Fibroblast of pulmonary artery (primary cell): ENCODE results near the gene PDGFA.

Source experiments
- DNase-seq: peaks from one replicate; pipeline ENCODE4 v3.0.0-alpha.2; 2010; ENCODE audit warnings: low read depth
- H3K4me3 ChIP-seq: replicated peaks from 2 replicates; pipeline ENCODE4 v1.5.1; 2011; ENCODE audit warnings: low read depth, mild to moderate bottlenecking, control low read depth, low read length, moderate library complexity
- TF ChIP-seq, protein P1 (sequence below): IDR thresholded peaks from 2 replicates; pipeline ENCODE4 v1.5.1; 2011; ENCODE audit warnings: mild to moderate bottlenecking, control low read depth, low read length, inconsistent platforms; ENCODE audit errors: missing control alignments

Gene PDGFA

DNA sequence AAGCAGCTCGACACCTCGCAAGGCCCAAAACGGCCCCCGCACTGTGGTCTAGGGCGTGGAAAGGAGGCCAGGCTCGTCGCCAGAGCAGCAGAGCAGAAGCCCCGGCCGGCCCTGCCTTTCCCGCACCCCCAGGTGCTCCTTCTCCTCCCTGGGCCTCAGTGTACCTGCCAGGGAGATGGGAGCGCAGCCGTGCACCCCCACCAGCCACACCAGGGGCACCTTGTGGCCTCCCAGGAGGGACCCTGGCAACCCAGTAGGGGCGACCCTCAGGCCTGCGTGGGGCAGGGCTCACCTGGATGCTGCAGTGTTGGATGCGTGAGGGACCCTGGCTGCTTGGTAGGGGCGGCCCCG, 9.5 kb downstream of the PDGFA start:
- H3K4me3 ChIP-seq, result no peak overlapping the region
- no peak for DNase-seq
- TF ChIP-seq, protein P1, sequence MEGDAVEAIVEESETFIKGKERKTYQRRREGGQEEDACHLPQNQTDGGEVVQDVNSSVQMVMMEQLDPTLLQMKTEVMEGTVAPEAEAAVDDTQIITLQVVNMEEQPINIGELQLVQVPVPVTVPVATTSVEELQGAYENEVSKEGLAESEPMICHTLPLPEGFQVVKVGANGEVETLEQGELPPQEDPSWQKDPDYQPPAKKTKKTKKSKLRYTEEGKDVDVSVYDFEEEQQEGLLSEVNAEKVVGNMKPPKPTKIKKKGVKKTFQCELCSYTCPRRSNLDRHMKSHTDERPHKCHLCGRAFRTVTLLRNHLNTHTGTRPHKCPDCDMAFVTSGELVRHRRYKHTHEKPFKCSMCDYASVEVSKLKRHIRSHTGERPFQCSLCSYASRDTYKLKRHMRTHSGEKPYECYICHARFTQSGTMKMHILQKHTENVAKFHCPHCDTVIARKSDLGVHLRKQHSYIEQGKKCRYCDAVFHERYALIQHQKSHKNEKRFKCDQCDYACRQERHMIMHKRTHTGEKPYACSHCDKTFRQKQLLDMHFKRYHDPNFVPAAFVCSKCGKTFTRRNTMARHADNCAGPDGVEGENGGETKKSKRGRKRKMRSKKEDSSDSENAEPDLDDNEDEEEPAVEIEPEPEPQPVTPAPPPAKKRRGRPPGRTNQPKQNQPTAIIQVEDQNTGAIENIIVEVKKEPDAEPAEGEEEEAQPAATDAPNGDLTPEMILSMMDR, result no peak

DNA sequence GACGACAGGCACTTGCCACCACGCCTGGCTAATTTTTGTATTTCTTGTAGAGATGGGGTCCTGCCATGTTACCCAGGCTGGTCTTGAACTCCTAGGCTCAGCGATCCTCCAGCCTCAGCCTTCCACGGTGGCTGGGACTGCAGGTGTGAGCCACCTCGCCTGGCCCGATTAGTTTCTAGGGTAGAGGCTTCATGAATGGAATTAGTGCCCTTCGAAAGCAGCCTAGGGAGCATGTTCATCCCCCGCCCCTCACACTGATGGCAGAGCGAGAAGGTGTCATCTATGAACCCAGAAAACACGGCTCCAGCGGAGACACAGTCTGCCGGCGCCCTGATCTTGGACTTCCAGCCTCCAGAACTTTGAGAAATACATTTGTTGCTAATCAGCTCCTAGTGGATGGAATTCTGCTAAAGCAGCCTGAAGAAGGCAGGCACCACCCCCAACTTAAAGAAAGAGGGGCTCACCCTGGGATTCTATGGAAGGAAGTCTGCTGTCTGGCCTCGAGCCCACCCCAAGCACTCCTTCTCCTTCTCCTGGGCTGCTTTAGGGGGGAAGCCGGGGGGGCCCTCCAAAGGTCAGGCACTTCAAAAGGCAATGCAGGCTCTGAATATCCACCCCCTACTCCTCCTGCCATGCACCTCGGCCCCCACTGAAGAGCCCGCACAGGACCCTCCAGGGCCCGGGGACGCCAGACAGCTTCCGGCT, 10.1 kb downstream of the PDGFA start:
- TF ChIP-seq, protein P1, result no peak
- no peak for DNase-seq
- H3K4me3 ChIP-seq, result no peak overlapping the region

DNA sequence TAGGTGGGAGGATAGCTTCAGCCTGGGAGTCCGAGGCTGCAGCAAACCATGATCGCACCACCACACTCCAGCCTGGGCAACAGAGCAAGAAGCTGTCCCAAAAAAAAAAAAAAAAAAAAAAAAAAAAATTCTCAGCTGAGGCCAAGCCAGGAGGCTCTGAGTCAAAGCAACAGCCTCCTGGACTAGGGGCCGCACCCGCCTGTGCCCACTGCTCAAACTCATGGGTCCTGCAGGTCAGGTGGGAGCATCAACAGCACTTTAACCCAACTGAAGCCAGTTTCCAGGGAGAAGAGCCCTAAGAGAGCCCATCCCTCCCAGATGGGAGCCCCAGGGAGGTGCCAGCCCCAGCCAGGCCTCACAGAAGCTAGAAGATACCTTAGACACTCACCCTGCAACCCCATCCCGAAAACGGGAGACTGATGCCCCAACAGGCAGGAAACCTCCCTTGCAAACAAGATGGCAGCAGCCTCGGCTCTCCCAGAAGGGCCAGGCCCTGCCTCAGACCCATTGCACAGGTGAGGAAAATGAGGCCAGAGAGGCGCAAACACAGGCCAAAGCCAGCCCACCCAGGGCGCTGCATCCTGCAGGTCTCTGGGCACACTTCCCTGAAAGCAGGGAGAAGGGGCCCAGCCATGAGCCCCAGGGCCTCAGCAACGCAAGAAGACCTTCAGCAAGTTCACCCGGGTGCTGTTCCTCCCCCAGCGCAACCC, 11.0 kb downstream of the PDGFA start:
- TF ChIP-seq, protein P1, result no peak
- DNase-seq, result no peak
- H3K4me3 ChIP-seq, result no peak overlapping the region

DNA sequence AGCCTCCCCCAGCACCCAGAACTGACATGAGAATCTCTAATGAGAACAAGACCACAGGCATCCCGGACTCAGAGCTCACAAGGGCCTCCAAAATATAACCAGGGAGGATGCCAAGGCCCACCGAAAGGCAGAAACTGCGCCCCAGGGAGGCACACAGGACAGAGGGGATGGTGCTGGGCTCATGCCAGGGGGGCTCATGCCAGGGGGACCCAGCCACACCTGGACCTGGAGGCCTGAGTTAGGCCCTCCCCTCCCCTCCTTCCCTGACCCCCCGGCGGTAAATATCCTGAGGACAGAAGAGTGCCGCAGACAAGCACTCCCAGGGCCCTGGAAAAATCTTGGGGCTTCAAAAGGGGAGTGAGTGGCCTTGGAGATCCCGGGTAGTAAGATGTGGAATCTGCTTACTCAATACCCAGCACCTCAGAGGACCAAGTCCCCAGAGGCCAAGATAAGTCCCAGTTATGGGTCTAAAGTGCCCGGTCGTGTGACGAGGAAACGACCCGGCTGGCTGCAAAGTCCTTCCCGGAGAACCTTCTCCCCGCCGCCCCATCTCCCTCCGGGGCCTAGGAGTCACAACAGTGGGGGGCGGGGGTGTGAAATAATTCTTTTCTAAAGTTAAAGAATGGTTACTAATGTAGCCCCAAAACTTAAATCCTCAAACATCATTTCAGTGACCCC, 11.9 kb downstream of the PDGFA start:
- TF ChIP-seq, protein P1, result no peak
- no peak for DNase-seq
- no peak overlapping the region for H3K4me3 ChIP-seq

DNA sequence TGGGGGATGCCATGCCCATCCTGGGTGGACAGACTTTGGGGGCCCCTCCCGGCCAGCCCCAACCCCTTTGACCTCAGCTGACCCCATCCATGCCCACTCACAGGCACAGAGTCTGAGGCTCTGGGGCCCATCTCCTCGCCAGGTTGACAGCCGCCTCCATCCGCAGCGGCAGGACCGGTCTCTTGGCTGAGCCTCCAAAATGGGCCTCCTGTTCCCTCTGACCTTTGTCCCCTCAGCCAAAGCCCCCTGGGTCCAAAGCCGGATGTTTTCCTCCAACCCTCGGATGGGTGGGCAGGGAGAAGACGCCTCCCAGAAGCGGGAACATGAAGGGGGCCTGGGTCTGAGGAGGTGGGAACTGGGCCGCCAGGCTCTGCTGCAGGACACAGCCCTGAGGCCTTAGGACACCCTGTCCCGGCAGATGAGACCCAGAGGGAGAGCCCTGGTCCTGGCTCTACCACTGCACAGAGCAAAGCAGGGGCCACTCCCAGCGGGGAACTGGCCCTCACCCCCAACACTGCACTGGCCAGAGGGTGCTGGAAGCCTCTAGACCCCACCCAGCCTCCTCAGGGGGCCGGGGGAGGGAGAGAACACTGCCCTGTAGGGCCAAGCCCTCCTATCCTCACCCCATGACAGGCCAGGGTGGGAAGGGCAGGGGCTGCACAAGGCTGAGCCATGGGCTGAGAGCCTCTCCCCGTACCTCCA, 12.6 kb downstream of the PDGFA start:
- H3K4me3 ChIP-seq, result no peak overlapping the region
- no peak for DNase-seq
- TF ChIP-seq, protein P1, result no peak

DNA sequence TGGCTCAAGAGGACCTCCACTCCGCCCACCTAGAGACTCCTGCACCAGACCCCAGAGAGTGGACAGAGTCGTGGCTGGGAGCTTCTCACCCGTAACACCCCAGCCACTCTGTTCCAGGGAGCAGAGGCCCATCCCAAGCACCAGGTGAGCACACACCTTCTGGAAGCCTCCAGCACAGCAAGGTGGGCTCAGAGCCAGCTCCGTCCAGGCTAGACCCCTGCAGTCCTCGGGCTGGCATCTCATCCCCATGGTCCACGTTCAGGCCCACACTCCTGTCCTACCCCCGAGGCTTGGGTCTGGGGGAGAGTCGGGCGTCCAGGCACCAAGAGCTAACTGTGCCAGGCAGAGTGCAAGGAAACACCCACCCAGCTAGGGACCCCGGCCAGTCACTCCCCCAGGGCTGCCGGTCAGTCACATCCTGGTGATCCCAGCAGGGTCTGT, 13.2 kb downstream of the PDGFA start:
- TF ChIP-seq, protein P1, result no peak
- no peak for DNase-seq

More for the DNA sequence above, 13.2 kb downstream of the PDGFA start:
- H3K4me3 ChIP-seq, result no peak overlapping the region
